NOMO-1 treated with DMSO at 0.1 percent for 48 hours (cell line): Measurements from ENCODE around the gene RBPMS2.
"Not testable (repeated sequence)": the region's sequence is repeated elsewhere in the genome, so short reads cannot be mapped to it uniquely, and the experiment has no call there.

ENCODE experiments used
- DNase-seq: peaks from one replicate; lab custom pipeline; 2025; ENCODE audit not compliant: unreplicated experiment; lab: John Stamatoyannopoulos, UW

RBPMS2 gene

DNA sequence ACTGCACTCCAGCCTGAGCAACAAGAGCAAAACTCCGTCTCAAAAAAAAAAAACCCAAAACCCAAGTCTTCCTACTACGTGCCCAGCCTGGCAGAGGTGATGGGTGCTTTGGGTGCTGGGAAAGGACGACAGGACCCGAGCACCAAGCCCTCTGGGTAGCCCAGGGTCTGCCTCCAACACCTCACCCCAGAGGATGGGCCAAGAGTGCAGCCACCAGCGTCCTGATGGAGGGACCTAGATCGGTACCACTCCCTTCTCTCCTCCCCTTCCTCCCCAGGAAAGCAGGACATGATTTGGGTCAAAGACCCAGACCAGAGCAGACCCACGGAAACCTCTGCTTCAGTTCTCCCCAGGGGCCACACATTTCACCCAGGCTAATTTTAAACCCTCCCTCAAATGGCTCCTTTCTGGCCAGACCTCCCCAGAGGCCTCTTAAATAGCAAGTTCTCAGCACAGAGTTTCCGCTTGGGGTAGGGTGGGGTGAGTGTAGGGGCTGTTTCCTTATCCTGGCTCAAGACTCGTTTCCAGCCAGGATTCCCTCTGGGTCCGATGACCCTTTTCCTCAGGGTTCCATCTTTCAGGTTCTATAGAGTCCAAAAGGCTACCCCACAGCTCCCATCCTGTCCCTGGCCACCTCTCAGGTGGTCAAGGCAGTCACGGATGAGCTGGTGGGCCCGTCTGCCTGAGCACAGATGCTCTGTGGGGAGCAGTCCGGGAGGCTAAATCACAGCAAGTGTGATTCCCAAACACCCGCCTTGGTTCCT, 20.5 kb downstream of the RBPMS2 start:
- DNase-seq: no peak

DNA sequence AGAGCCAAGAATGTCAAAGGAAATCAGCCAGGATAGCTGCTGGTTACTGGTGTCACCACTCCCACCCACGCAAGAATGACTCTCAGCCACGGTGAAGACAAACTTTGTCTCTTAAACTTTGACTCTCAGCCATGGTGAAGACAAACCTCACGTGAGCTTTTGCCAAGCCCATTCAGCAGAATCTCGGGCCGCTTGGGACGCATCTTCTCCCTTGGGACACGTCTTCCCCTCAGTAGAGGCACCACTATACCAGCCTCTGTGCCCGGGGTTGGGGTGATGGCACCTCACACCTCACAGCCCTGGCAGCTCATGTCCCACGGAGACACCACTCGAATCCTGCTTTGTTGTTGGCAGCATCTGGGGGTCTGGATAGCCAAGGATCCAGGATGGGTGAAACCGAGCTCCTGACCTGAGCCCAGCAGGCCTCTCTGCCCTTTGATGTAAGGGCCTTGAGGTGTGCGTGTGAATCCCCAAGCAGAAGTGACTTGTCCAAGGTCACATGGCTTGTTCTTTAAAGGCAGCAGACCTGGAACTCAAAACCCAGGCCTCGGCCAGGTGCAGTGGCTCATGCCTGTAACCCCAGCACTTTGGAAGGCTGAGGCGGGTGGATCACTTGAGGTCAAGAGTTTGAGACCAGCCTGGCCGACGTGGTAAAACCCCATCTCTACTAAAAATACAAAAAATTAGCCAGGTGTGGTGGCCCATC, 21.8 kb downstream of the RBPMS2 start:
- no peak for DNase-seq

DNA sequence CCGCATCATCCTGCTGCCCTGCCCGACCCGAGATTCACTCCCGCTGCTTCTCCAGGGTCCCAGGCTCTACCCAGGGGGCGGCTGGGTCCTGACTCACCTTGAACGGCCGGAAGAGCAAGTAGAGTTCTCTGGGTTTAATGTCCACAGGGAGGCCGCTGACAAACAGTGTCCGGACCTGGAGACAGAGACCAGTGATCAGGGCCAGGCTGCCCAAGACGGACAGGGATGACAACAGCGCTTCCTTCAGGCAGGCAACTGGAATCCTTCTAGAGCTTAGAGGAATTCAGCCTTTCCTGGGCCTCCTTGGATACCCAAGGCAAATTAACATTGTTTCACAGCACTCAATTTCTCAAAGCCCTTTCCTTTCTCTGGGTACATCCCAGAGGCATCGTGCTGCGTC, 23.9 kb downstream of the RBPMS2 start:
- no peak for DNase-seq

DNA sequence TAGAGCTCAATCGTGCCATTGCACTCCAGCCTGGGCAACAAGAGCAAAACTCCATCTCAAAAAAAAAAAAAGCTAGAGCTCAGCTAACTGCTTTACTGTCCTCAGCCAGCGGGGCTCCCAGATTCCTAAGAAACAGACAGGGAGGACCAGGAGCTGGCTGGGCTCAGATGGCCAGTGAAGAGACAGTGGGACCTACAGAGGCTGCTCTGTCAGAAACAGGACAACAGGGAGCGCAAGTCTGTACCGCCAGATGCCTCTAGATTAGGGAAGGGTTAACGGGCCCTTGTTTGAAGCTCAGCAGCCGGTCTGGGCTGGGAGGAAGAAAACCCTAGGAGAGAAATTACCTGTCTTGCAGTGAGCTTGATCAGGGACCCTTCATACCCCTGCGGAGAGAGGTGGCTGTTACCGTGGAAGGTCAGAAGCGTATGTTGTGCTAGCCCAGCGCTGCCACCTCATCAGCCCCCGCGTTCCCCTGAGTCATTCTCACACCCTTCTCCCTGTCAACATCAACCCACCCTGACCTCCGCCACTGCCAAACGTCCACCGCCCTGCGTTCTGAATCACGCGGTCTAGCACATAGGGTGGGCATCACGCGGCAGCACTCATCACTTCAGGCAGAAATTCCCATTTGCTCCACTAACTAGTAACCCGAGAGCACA, 25.3 kb downstream of the RBPMS2 start:
- DNase-seq: no peak

DNA sequence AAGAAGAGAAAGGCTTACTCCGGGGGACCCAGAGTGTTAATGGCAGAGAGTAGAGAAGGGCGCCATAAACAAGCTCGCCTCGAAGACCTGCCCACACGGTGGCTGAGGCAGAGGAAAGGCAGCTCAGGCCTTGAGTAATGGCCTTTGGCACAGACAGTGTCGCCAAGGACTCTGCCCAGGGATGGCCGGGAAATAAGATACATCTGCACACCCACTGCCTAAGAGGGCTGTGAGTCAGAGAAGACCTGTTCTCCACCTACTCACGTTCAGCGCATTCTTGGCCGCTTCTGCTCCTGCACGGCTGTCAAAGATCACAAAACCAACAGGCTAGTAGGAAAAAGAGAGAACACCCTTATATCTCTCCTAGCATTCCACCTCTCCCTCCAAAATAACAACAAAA, 26.2 kb downstream of the RBPMS2 start:
- DNase-seq: no peak

DNA sequence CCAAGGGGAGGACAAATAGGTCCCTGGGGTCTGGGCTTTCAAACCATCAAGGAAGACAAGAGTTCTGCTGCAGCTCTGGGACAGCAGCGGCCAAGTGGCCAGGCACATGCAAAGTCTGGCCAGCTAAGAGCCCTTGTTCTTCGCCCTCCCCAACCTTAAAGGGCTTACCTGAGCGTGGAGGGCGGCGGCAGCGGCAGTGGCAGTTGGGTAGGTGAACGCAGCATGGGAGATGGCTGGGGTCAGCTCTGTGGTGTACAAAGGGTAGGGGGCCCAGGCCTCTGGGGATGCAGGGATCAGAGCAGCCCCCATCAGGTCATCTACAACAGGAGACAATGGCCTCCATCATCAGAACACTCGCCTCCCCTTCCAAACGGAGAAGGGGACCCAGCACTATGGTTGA, 27.1 kb downstream of the RBPMS2 start:
- DNase-seq: no peak

DNA sequence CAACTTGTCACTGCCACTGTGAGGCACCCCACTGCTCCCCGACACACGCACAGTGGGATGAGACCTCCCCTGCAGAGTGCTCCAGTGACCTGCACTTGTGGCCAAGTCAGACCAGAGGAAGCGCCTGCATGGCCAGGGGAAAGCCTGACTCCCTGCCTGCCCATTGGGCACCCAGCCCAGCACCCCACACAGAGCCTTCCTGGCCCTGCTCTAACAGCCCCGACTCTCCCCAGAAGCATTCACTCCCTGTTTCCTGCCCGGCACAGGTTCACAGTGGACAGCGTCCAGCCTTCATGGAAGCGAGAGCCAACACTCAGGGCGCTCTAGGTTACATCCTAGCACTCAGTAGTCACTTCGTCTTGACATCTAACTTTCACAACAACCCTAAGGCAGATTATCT, 27.8 kb downstream of the RBPMS2 start:
- no peak for DNase-seq

DNA sequence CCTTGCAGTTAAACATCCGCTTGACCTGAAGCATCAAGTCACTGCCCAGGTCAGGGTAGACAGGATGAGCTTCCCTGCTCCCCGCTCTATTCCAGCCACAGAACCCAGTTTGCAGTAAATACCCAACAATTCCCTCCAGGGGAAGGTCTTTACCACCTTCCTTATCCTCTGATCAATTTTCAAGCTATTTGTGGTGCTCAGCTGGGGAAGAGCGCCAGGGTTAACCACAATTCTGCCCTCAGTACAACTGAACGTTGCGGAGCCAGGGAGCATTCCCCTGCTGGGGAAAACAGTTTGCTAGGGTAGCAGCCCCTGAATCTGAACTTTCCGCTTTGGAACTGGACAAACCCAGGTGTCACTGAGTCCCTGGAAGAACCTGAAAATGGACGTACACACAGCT, 28.5 kb downstream of the RBPMS2 start:
- no peak for DNase-seq

DNA sequence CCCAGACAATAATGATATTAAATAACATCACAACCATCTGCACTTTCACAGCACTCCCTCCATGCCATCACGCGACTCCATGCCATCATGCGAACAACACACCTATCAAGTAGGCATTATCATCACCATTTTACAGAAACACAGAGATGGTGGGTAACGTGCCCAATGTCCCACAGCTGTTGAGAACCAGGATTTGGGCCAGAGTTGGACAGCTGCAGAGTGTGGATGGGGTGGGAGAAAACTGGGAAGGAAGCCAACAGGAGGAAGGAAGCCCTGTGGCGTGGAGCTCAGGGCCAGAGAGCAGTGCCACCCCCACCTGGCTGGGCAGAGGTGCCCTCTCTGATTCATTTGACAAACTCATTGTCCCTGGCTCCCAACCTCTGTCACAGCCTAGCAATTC, 29.0 kb downstream of the RBPMS2 start:
- no peak for DNase-seq

DNA sequence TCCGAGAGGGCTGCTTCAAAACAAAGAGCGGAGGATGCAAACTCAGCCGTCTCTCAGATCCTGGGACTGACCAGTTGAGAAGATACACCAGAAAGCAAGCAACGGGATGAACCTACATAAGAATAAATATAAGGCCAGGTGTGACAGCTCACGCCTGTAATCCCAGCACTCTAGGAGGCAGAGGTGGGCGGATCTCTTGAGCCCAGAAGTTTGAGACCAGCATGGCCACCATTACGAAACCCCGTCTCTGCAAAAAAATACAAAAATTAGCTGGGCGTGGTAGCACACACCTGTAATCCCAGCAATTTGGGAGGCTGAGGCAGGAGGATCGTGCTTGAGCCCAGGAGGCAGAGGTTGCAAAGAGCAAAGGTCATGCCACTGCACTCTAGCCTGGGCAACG, 31.7 kb downstream of the RBPMS2 start:
- no peak for DNase-seq

DNA sequence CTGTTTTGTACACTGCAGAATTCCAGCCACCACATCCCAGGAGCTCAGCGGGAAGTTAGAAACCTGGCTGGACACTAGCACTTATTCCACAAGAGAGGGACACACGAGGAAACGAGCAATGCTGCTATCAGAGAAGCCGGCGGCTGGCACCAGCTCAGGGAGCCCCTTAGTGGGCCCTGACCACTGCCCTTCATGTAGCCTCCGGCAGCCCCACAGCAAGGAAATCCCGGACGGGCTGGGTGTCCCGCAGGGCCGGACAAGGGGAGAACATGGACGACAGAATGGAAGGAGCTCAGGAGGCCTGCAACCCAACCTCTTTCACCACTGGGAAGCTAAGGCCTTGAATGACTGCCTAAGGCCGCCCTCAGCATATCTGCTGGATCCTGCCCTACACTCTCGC, 32.5 kb downstream of the RBPMS2 start:
- no peak for DNase-seq

DNA sequence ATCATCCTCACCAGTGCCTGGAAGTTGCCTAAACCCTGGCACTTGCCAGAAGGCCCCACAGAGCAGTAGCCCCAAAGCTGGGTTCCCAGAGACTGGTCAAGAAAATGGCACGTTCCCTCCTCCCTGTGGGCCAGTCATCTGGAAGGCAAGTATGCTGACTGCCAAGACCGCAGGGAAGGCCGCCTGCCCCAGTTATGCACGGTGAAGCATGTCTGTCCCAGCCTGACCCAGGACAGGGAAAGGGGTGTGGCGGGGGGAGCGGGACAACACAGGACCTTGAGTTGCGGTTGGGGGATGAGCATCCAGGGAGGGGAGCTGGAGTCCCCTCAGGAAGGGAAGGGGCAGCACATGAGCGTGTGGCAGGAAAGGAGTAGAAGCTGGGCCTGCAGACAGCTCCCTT, 33.0 kb downstream of the RBPMS2 start:
- no peak for DNase-seq

DNA sequence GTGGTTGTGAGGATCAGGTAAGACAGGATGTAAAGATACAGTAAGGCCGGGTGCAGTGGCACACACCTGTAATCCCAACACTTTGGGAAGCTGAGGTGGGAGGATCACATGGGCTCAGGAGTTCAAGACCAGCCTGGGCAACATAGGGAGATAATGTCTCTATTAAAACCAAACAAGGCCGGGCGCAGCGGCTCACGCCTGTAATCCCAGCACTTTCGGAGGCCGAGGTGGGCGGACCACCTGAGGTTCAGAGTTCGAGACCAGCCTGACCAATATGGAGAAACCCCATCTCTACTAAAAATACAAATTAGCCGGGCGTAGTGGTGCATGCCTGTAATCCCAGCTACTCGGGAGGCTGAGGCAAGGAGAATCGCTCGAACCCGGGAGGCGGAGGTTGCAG, 33.7 kb downstream of the RBPMS2 start:
- not testable (repeated sequence) for DNase-seq

DNA sequence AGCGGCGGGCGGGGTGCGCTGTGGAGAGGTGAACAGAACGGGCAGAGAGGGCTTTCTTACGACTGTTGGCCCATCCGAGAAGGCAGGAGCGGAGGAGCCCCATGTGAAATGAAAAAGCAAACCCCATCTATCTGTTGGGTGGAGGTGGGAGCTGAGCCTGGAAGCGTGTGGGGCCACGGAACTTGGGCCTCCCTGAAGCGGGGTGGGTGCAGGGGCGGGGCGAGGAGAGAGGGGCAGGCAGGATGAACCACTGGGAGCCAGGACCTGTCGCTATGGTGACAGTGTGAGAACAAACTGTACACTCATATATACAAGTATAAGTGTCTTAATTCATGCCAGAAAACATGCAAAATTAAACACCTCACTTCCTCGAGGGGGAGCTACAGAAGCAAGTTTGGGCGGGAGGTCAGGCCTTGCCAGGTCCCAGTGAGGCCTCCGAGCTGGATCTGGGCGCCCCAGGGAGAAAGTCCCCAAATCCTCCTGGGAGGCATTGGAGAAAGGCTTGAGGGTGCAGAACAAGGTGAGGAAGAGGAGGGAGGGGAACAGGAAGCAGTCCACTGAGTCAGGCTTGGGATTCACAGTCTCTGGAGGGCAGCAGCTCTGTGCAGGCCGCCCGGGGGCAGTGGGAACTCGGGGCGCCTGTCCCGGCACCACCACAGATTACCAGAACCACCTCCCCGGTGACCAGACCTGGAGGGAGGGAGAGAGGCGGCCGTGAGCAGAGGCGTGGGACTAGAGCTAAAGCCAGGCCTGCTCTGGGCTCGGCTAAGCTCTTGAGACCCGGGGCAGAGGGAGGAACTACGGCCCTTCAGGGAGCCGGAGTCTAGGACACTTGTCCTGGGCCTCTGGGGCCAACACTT, 34.8 kb downstream of the RBPMS2 start:
- DNase-seq: no peak

DNA sequence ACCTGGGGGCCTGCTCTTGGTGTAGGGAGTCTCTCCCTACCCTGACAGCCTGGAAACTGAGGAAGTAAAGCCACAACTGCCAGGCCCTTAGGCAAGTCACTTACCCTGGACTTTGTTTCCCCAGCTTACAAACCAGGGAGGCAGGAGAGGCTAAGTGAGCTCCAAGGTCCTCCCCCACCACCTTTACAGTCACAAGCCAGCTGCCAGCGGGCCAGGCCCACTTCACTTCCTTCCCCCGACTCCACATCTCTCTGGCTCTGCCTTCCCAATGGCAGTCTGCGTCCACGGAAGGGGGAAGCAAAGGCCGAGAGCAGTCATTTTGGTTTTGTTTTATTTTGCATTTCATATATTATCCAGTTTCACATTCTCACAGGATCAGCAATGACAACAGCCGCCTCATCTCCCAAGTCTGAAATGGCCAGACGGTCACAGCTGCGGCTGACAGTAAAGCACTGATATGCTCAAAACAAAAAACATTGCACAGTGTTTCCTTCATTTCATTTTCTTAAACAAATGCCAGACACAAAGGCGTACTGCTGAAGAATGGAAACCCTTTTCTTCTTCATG, 35.7 kb downstream of the RBPMS2 start:
- no peak for DNase-seq

DNA sequence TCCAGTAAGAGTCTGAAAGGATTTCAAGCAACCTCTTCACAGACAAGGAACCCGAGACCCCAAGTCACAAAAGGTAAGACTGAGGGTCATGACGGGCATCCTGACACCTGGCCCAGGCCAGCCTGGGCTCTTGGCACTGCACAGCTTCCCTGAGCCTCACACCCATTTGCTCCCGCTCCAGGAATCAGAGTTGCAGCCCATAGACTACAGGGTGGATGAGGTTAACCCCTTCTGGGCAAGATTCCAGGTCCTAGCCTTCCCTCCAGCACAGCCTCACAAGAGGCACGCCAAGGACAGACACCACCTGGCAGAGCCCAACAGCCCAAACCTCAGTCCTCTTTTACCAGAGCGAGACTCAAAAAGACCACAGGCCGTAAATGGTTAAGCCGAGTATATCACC, 36.2 kb downstream of the RBPMS2 start:
- DNase-seq: no peak

DNA sequence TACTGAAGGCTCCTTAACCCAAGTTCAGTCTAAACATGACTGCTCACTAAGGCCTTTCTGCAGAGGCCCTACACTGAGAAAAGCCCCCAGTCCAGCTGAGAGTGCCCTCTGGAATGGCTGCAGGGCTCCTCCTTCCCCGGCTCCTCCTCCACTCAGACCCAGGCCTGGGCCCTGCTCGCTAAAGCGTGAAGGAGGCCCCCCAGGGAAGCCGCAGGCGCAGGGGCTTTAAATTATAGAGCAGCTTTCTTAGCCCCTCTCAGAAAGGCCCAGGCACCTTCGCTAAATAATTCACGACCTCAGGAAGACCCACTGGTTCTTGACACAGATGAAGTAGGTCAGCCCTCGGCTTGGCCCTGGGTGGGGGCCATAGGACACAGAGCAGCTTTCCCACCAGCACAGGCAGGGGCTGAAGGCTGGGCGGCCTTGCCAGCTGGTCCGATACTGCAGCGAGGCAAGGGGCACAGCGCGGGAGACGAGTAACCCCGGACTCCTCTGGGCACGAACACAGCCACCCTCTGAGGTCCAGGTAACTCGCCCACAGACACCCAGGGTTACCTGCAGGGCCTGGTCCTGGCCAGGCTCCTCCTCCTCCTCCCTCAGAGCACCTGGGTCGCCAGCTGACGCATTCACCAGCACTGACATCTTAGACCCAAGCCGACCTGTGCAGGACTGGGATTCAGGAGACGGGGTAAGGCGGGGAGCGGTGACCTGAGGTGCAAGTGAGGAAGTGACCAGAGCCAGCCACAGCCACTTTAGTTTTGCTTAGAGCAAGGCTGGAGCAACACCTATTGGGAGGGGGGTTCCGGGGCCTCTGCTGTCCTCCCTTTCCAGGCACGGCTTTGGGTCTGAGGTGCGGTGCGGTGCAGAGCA, 36.9 kb downstream of the RBPMS2 start:
- DNase-seq: no peak

DNA sequence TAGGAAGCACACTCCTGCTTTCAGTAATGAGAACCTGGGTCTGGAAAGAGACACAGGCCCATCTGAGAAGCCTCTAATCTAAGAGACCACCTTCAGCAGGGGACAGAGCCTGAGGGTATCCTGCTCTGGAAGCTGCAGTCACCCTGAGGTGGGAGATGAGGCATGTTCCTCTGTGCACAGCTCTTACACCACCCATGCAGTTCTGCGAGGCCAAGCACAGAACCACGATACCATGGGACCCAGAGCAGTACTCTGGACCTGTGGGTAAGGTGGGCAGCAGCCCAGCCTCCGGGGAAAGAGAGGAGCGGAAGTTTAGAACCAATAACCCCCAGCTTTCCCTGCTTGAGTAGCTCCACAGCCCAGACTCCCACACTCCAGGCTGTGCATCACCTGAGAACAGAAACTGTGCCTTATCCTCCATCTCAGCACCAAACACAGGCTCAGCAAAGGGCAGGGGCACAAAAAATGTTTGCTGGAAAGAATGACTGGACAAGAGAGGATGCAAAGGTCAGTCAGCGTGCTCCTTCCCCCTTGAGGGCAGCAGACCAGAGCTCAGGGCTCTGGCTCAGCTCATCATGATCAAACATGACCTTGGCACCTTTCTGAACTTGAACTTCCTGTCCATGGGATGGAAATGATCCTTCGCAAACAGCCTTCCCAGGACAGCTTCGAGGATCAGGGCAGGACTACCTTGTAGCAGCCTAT, 43.1 kb downstream of the RBPMS2 start:
- no peak for DNase-seq

DNA sequence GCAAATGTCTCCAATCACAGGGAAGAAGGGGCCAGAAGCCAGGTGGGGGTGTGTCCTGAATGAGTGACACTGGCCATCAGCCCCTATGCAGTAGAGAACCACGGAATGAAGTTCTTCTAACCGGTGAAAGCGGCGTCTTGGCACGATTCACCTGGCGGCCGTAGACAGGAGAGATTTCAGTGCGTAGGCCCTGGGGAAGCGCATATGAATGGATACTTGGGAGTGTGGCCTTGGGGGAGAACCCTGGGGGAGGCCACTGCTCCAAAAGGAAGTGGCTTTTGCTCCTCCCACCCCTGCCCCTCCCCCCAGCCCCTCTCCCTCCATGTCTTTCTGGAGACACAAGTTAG, 43.6 kb downstream of the RBPMS2 start:
- DNase-seq: no peak
